A549 (cell line): ENCODE data around the gene ID3. TPM values are rescaled to one million over a fixed set of nuclear protein-coding genes. Genes with fewer than 3 reads are reported as not detected.
"Not testable (repeated sequence)": the region's sequence is repeated elsewhere in the genome, so short reads cannot be mapped to it uniquely, and the experiment has no call there.

ENCODE experiments used
- ATAC-seq, 2 experiments: fragments of 200-7000 bp in 1 of 2; fragments of >200 bp in 1 of 2; cut with Nextera tagmentation in 1 of 2; cut with Tn5 transposase in 1 of 2; 3 replicates each; pipeline versions ENCODE4 v1.8.0 to v1.9.1; 2018 to 2020; ENCODE audit warnings: mild to moderate bottlenecking in 1 of 2, moderate library complexity in 1 of 2
- CTCF ChIA-PET: fragments of 300-600 bp; sonication (Branson Sonifier 250); formaldehyde crosslinking; extraction: SDS; loops from one replicate; lab custom pipeline; 2021; ENCODE audit warnings: antibody characterized with exemption, inconsistent platforms; lab: Yijun Ruan, JAX
- POLR2A ChIA-PET: fragments of 350-600 bp; formaldehyde crosslinking; extraction: SDS; loops from one replicate; lab custom pipeline; 2021; ENCODE audit warnings: antibody characterized with exemption, inconsistent platforms; lab: Yijun Ruan, JAX
- DNase-seq, 2 experiments: peaks; one replicate each; pipeline versions ENCODE4 v3.0.0 to v3.0.0-alpha.2; 2011 to 2016; ENCODE audit warnings: low read depth in 1 of 2, low spot score in 1 of 2
- FAIRE-seq: peaks from 2 replicates; lab custom pipeline; 2011; peaks lifted over from hg19 to GRCh38; lab: Jason Lieb, UNC
- H3K27ac ChIP-seq, 2 experiments: fragments of >200 bp; sonication (Bioruptor Twin); formaldehyde crosslinking; 3 replicates each; pipeline ENCODE4 v1.5.1; 2016 to 2017
- H3K4me1 ChIP-seq: fragments of >200 bp; sonication (Bioruptor Twin); formaldehyde crosslinking; 3 replicates; pipeline ENCODE4 v1.6.1; 2016
- H3K4me2 ChIP-seq: fragments of >200 bp; sonication (Bioruptor Twin); formaldehyde crosslinking; 3 replicates; pipeline ENCODE4 v1.6.1; 2016
- H3K4me3 ChIP-seq: fragments of >200 bp; sonication (Bioruptor Twin); formaldehyde crosslinking; 3 replicates; pipeline ENCODE4 v1.5.1; 2016
- H3K9me3 ChIP-seq: fragments of >200 bp; sonication (Bioruptor Twin); formaldehyde crosslinking; 3 replicates; pipeline ENCODE4 v1.6.1; 2016
- BHLHE40 ChIP-seq: IDR thresholded peaks from 2 replicates; pipeline ENCODE4 v1.6.1; 2012; ENCODE audit warnings: low read depth, low read length, inconsistent platforms
- CBX2 ChIP-seq: fragments of 200-600 bp; sonication (generic); IDR thresholded peaks from 2 replicates; pipeline ENCODE4 v1.6.1; 2016; ENCODE audit warnings: low read depth, mild to moderate bottlenecking, borderline replicate concordance
- CEBPB ChIP-seq, 2 experiments: fragments of >200 bp in 1 of 2; sonication (Bioruptor Twin) in 1 of 2; formaldehyde crosslinking in 1 of 2; IDR thresholded peaks; 2 replicates each; pipeline ENCODE4 v1.6.1; 2012 to 2016
- EHMT2 ChIP-seq: fragments of 200-600 bp; sonication (generic); IDR thresholded peaks from 2 replicates; pipeline ENCODE4 v1.6.1; 2016; ENCODE audit warnings: antibody characterized with exemption, low read depth, mild to moderate bottlenecking, moderate library complexity
- FOSL2 ChIP-seq, 2 experiments: fragments of 450-650 bp in 1 of 2; fragments of >200 bp in 1 of 2; sonication (Bioruptor Twin) in 1 of 2; formaldehyde crosslinking; IDR thresholded peaks; 2 replicates each; pipeline versions ENCODE4 v1.5.0 to v1.6.1; 2016 to 2020; ENCODE audit warnings: mild to moderate bottlenecking in 1 of 2, moderate library complexity in 1 of 2
- FOXS1 ChIP-seq: fragments of 250-450 bp; sonication (Bioruptor Pico); IDR thresholded peaks from 2 replicates; pipeline ENCODE4 v1.5.0; 2020; ENCODE audit warnings: mild to moderate bottlenecking, moderate library complexity
- GATA3 ChIP-seq: IDR thresholded peaks from 2 replicates; pipeline ENCODE4 v1.6.1; 2012; ENCODE audit warnings: borderline replicate concordance
- KDM1A ChIP-seq: fragments of 200-600 bp; sonication (generic); IDR thresholded peaks from 2 replicates; pipeline ENCODE4 v1.6.1; 2016; ENCODE audit warnings: low read depth, mild to moderate bottlenecking
- MAFK ChIP-seq: fragments of 450-650 bp; IDR thresholded peaks from 2 replicates; pipeline ENCODE4 v1.6.1; 2014; ENCODE audit not compliant: partially characterized antibody
- MAZ ChIP-seq: fragments of 150-350 bp; IDR thresholded peaks from 2 replicates; pipeline ENCODE4 v1.6.1; 2014; ENCODE audit warnings: antibody characterized with exemption, low read depth, low read length, borderline replicate concordance
- NFE2L2 ChIP-seq: fragments of 150-350 bp; conservative IDR thresholded peaks from 2 replicates; pipeline ENCODE4 v1.6.1; 2014; ENCODE audit warnings: low read length
- NPAS2 ChIP-seq: fragments of 250-450 bp; sonication (Bioruptor Pico); IDR thresholded peaks from 2 replicates; pipeline ENCODE4 v1.8.0; 2022; ENCODE audit warnings: mild to moderate bottlenecking, moderate library complexity, borderline replicate concordance
- NR3C1 ChIP-seq: fragments of >200 bp; sonication (Bioruptor Twin); formaldehyde crosslinking; IDR thresholded peaks from 3 replicates; pipeline ENCODE4 v1.6.1; 2017
- RAD21 ChIP-seq, 2 experiments: fragments of >200 bp in 1 of 2; sonication (Bioruptor Twin) in 1 of 2; formaldehyde crosslinking in 1 of 2; IDR thresholded peaks in 1 of 2; conservative IDR thresholded peaks in 1 of 2; 2 replicates in 1 of 2; 3 replicates in 1 of 2; pipeline ENCODE4 v1.6.1; 2012 to 2018; ENCODE audit warnings: inconsistent platforms in 1 of 2
- RARB ChIP-seq: fragments of 250-450 bp; sonication (Bioruptor Pico); IDR thresholded peaks from 2 replicates; pipeline ENCODE4 v1.8.0; 2021; ENCODE audit warnings: mild to moderate bottlenecking, moderate library complexity
- SREBF2 ChIP-seq: fragments of 450-650 bp; IDR thresholded peaks from 2 replicates; pipeline ENCODE4 v1.6.1; 2014; ENCODE audit warnings: mild to moderate bottlenecking, moderate library complexity
- TP53 ChIP-seq: fragments of 250-450 bp; sonication (Bioruptor Pico); IDR thresholded peaks from 2 replicates; pipeline ENCODE4 v1.5.0; 2021; ENCODE audit warnings: mild to moderate bottlenecking, moderate library complexity
- ZNF302 ChIP-seq: fragments of 250-450 bp; sonication (Bioruptor Pico); IDR thresholded peaks from 2 replicates; pipeline ENCODE4 v1.9.0; 2021; ENCODE audit warnings: inconsistent platforms, mild to moderate bottlenecking, moderate library complexity
- polyA plus RNA-seq, 4 experiments: library from polyadenylated mRNA; depleted of rRNA in 3 of 4; stranded (reverse); fragments of >200 nt; fragmentation: RNase III in 1 of 4; extraction: RNeasy Plus Mini Kit Qiagen cat#74134 plus additional on column Dnase treatment in 1 of 4; gene quantifications; 2 replicates in 3 of 4; 3 replicates in 1 of 4; pipeline ENCODE4 v1.2.3, GENCODE V29; 2011 to 2017
- TF ChIP-seq, protein P1 (sequence below): fragments of 200-600 bp; sonication (generic); IDR thresholded peaks from 2 replicates; pipeline ENCODE4 v1.6.1; 2016; ENCODE audit warnings: antibody characterized with exemption, mild to moderate bottlenecking, moderate library complexity
- TF ChIP-seq, protein P2 (sequence below): IDR thresholded peaks from 2 replicates; pipeline ENCODE4 v1.6.1; 2012
- TF ChIP-seq, protein P3 (sequence below): fragments of 250-450 bp; sonication (Bioruptor Pico); IDR thresholded peaks from 2 replicates; pipeline ENCODE4 v1.5.0; 2021; ENCODE audit warnings: mild to moderate bottlenecking, moderate library complexity, borderline replicate concordance
- TF ChIP-seq, protein P4 (sequence below): fragments of 450-650 bp; IDR thresholded peaks from 2 replicates; pipeline ENCODE4 v1.6.1; 2014; ENCODE audit warnings: antibody characterized with exemption

The ID3 gene
- polyA plus RNA-seq, 2 of the 4 experiments (the other 2 are of a cell fraction) = 171 to 336 TPM

DNA sequence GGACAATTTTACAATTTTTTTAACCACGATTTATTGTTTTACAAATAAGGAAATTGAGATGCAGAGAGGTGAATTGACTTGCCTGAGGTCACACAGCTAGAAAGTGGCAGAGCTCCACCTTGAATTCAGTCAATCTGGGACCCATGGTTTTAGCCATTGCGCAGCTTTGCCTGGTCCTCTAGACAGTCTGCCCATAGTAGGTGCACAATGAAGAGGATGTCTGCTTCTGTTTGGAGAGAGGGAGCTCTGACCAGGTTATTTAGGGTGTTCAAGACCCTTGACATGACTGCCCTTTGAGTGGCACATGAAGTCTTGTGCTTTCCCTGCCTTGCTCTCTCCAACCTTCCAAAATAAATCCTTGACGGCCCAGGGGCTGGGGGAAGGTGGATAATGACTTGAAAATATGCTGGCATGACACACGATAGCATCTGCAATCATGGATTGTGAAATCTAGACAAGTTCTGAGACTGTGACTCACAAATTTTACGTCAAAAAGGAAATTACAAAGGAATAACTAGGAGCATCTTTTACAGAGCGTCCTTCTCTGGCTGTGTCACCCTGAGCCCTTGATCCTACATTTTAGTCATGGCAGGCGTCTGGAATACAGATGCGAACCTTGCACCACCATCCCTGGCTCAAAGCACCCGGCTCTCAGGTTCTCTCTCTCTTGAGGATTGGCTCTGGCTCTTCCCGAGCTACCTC, 26.2 kb upstream of the ID3 start (continued):
- TF ChIP-seq, protein P1, sequence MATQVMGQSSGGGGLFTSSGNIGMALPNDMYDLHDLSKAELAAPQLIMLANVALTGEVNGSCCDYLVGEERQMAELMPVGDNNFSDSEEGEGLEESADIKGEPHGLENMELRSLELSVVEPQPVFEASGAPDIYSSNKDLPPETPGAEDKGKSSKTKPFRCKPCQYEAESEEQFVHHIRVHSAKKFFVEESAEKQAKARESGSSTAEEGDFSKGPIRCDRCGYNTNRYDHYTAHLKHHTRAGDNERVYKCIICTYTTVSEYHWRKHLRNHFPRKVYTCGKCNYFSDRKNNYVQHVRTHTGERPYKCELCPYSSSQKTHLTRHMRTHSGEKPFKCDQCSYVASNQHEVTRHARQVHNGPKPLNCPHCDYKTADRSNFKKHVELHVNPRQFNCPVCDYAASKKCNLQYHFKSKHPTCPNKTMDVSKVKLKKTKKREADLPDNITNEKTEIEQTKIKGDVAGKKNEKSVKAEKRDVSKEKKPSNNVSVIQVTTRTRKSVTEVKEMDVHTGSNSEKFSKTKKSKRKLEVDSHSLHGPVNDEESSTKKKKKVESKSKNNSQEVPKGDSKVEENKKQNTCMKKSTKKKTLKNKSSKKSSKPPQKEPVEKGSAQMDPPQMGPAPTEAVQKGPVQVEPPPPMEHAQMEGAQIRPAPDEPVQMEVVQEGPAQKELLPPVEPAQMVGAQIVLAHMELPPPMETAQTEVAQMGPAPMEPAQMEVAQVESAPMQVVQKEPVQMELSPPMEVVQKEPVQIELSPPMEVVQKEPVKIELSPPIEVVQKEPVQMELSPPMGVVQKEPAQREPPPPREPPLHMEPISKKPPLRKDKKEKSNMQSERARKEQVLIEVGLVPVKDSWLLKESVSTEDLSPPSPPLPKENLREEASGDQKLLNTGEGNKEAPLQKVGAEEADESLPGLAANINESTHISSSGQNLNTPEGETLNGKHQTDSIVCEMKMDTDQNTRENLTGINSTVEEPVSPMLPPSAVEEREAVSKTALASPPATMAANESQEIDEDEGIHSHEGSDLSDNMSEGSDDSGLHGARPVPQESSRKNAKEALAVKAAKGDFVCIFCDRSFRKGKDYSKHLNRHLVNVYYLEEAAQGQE = no peak
- peak; percentile 98 to 100 for TF ChIP-seq CEBPB (IDR thresholded peaks at IDR 0.05)
- peak; percentile 84; the same call in 1 of the 2 replicates for TF ChIP-seq RARB
- TF ChIP-seq SREBF2 = no peak
- no peak for TF ChIP-seq EHMT2
- TF ChIP-seq BHLHE40 = no peak
- peak; percentile 36 to 63 for TF ChIP-seq RAD21 (conservative IDR thresholded peaks at IDR 0.05 in 1 of 2, IDR thresholded peaks at IDR 0.05 in 1 of 2)
- peak; percentile 97 for TF ChIP-seq FOSL2 (IDR thresholded peaks at IDR 0.05)
- peak; percentile 99 for TF ChIP-seq FOSL2 (CRISPR knock-in tag; IDR thresholded peaks at IDR 0.05)
- no peak for TF ChIP-seq NR3C1
- TF ChIP-seq MAFK = peak; percentile 86
- TF ChIP-seq CBX2 = no peak
- TF ChIP-seq NFE2L2 = peak; percentile 68
- peak; percentile 100 for TF ChIP-seq GATA3
- no peak for TF ChIP-seq MAZ
- TF ChIP-seq, protein P2, sequence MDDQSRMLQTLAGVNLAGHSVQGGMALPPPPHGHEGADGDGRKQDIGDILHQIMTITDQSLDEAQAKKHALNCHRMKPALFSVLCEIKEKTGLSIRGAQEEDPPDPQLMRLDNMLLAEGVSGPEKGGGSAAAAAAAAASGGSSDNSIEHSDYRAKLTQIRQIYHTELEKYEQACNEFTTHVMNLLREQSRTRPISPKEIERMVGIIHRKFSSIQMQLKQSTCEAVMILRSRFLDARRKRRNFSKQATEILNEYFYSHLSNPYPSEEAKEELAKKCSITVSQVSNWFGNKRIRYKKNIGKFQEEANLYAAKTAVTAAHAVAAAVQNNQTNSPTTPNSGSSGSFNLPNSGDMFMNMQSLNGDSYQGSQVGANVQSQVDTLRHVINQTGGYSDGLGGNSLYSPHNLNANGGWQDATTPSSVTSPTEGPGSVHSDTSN = peak; percentile 83
- TF ChIP-seq, protein P3, sequence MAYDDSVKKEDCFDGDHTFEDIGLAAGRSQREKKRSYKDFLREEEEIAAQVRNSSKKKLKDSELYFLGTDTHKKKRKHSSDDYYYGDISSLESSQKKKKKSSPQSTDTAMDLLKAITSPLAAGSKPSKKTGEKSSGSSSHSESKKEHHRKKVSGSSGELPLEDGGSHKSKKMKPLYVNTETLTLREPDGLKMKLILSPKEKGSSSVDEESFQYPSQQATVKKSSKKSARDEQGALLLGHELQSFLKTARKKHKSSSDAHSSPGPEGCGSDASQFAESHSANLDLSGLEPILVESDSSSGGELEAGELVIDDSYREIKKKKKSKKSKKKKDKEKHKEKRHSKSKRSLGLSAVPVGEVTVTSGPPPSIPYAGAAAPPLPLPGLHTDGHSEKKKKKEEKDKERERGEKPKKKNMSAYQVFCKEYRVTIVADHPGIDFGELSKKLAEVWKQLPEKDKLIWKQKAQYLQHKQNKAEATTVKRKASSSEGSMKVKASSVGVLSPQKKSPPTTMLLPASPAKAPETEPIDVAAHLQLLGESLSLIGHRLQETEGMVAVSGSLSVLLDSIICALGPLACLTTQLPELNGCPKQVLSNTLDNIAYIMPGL (CRISPR knock-in tag) = no peak
- TF ChIP-seq TP53 = 0 out of 2 replicates have a peak, but pooled peaks have one; percentile 35
- TF ChIP-seq, protein P4, sequence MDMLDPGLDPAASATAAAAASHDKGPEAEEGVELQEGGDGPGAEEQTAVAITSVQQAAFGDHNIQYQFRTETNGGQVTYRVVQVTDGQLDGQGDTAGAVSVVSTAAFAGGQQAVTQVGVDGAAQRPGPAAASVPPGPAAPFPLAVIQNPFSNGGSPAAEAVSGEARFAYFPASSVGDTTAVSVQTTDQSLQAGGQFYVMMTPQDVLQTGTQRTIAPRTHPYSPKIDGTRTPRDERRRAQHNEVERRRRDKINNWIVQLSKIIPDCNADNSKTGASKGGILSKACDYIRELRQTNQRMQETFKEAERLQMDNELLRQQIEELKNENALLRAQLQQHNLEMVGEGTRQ = no peak
- TF ChIP-seq ZNF302 = no peak
- no peak; the same call in 1 of the 2 replicates for TF ChIP-seq FOXS1 (CRISPR knock-in tag)
- no peak for TF ChIP-seq NPAS2 (CRISPR knock-in tag)
- no peak for TF ChIP-seq KDM1A

DNA sequence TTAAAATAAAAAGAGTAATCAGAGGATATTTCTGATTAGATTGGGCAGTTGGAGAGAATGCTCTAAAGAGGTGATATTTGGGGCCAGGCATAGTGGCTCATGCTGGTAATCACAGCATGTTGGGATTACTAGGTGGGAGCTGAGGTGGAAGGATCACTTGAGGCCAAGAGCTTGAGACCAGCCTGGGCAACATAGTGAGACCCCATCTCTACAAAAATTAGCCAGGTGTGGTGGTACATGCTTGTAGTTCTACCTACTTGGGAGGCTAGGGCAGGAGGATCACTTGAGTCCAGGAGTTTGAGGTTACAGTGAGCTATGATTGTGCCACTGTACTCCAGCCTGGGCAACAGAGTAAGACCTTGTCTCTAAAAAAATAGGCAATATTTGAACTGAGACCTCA, 24.4 kb upstream of the ID3 start:
- peaks cover 70% of the 10 kb centered on the region for H3K4me1 ChIP-seq
- ATAC-seq, H3K4me2 ChIP-seq, H3K9me3 ChIP-seq, H3K4me3 ChIP-seq, DNase-seq, POLR2A ChIA-PET, FAIRE-seq: not testable (repeated sequence)
- CTCF ChIA-PET = interaction anchor here (0.8 to 5.7 kb wide), 4 partner anchors 19 to 54 kb away, joined by 3 to 30 read pairs (median 15); no protein-coding TSS in a partner anchor
- H3K27ac ChIP-seq = peak overlapping the region; percentile 96 to 100
